ENCODE measurements around the gene PNMA5. TPM values are rescaled to one million over a fixed set of nuclear protein-coding genes. Genes with fewer than 3 reads are reported as not detected.

PNMA5 gene
- polyA plus RNA-seq, 3 donors: 0.06 to 2.1 TPM; not detected in 1

DNA sequence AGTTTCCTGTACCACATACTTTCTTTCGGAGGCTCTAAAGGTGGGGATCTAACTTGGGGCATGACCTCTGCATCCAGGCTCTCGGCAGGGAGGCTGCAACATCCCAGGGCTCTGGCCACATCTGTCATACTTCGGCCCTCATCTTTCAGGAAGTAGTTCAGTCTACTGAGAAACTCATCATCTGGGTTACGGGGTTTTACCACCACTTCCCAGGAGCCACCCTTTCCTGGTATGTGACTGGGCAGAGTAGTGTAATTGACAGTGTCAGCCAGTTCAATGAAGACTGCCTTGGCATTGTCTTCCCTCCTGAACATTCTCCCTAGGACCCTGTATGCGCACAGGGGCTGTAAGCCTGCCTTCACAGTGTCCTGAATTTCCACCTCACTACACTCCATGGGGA is 2.8 kb downstream of the PNMA5 start:
- intact Hi-C loops (cut with micrococcal nuclease): no loop called here

GRCh38 chrX:152989292-152989658 is 4.6 kb downstream of the PNMA5 start:
- Mint-ChIP-seq H3K27me3 (ENCODE audit: low read depth in 3 of 3) (peaks cover 0 to 6% (median 2%) of the 10 kb centered on the region in 3 donors), H3K27ac (peak overlapping the region; percentile 78 to 96 (median 86)), H3K9me3 (peaks cover 0 to 7% (median 0%) of the 10 kb centered on the region in 7 donors), H3K4me3 (peak overlapping the region; percentile 70 to 91), H3K4me1 (peaks cover 48% of the 10 kb centered on the region), H3K36me3 (no peaks in the 10 kb centered on the region)
- H3K9ac ChIP-seq (ENCODE audit: insufficient read depth, low read length, poor library complexity, severe bottlenecking): peak overlapping the region; percentile 60
- peak overlapping the region; percentile 47 for H2AFZ ChIP-seq (ENCODE audit: insufficient read depth, low read depth, low read length, poor library complexity, severe bottlenecking)
- WGBS (ENCODE audit: insufficient coverage): no CpG with 5 or more reads among the region's 8 CpGs
- peak overlapping the region; percentile 3 to 71 (median 26) for H3K4me3 ChIP-seq (replicated peaks in 1 of 3; ENCODE audit: low read depth in 2 of 3, low read length in 3 of 3)
- H3K27ac ChIP-seq (ENCODE audit: low read depth in 1 of 2, low read length in 2 of 2): peak overlapping the region; percentile 83 to 87
- H3K79me2 ChIP-seq (ENCODE audit: insufficient read depth, low read length): no peaks in the 10 kb centered on the region
- no peaks in the 10 kb centered on the region for H3K9me3 ChIP-seq (replicated peaks in 1 of 2; ENCODE audit: control insufficient read depth in 1 of 2, insufficient read depth in 1 of 2, low read length in 2 of 2)
- peak; percentile 3 to 17 (median 15) for DNase-seq
- no peak for TF ChIP-seq CTCF (IDR thresholded peaks at IDR 0.05)
- H4K20me1 ChIP-seq (ENCODE audit: insufficient read depth, low read length): no peaks in the 10 kb centered on the region
- peak overlapping the region; percentile 74 for H3K4me2 ChIP-seq (replicated peaks; ENCODE audit: extremely low read depth, low read length, poor library complexity, severe bottlenecking)
- intact Hi-C loops (cut with micrococcal nuclease): no loop called here
- H3K4me1 ChIP-seq (ENCODE audit: control insufficient read depth in 1 of 2, insufficient read depth in 2 of 2, low read length in 2 of 2): peaks cover 51% of the 10 kb centered on the region in 2 donors
- no peaks in the 10 kb centered on the region for H3K27me3 ChIP-seq (ENCODE audit: control insufficient read depth in 2 of 2, insufficient read depth in 2 of 2, low read length in 2 of 2)
- H3K36me3 ChIP-seq (replicated peaks in 1 of 2; ENCODE audit: control insufficient read depth in 1 of 2, insufficient read depth in 2 of 2, low read length in 2 of 2): no peaks in the 10 kb centered on the region

More for the DNA sequence above, 2.8 kb downstream of the PNMA5 start:
- Histone ChIP-seq H3K4me3 (replicated peaks in 1 of 3; ENCODE audit: low read depth in 2 of 3, low read length in 3 of 3) (peak overlapping the region in 1 of 3 experiments; percentile 1), H2AFZ (ENCODE audit: insufficient read depth, low read depth, low read length, poor library complexity, severe bottlenecking) (peak overlapping the region; percentile 43), H3K79me2 (ENCODE audit: insufficient read depth, low read length) (no peaks in the 10 kb centered on the region), H3K4me2 (replicated peaks; ENCODE audit: extremely low read depth, low read length, poor library complexity, severe bottlenecking) (peak overlapping the region; percentile 33), H3K4me1 (ENCODE audit: control insufficient read depth in 1 of 2, insufficient read depth in 2 of 2, low read length in 2 of 2) (peaks cover 51% of the 10 kb centered on the region in 2 donors), H3K9ac (ENCODE audit: insufficient read depth, low read length, poor library complexity, severe bottlenecking) (no peak overlapping the region), H3K36me3 (replicated peaks in 1 of 2; ENCODE audit: control insufficient read depth in 1 of 2, insufficient read depth in 2 of 2, low read length in 2 of 2) (no peaks in the 10 kb centered on the region), H3K27me3 (ENCODE audit: control insufficient read depth in 2 of 2, insufficient read depth in 2 of 2, low read length in 2 of 2) (no peaks in the 10 kb centered on the region), H4K20me1 (ENCODE audit: insufficient read depth, low read length) (no peaks in the 10 kb centered on the region), H3K9me3 (replicated peaks in 1 of 2; ENCODE audit: control insufficient read depth in 1 of 2, insufficient read depth in 1 of 2, low read length in 2 of 2) (no peaks in the 10 kb centered on the region), H3K27ac (ENCODE audit: low read depth in 1 of 2, low read length in 2 of 2) (peak overlapping the region; percentile 83 to 87)
- H3K4me1 Mint-ChIP-seq: peaks cover 48% of the 10 kb centered on the region
- H3K36me3 Mint-ChIP-seq: no peaks in the 10 kb centered on the region
- H3K4me3 Mint-ChIP-seq: peak overlapping the region in 1 of 2 donors; percentile 55
- peaks cover 0 to 7% (median 0%) of the 10 kb centered on the region in 7 donors for H3K9me3 Mint-ChIP-seq
- H3K27me3 Mint-ChIP-seq (ENCODE audit: low read depth in 3 of 3): peaks cover 0 to 6% (median 2%) of the 10 kb centered on the region in 3 donors
- peak; percentile 15 to 38 (median 17) for DNase-seq
- WGBS (ENCODE audit: insufficient coverage): 0% methylated on average over 1 of the region's 5 CpGs
- TF ChIP-seq CTCF (IDR thresholded peaks at IDR 0.05): no peak
- peak overlapping the region in 5 of 7 donors; percentile 63 to 91 (median 78) for H3K27ac Mint-ChIP-seq

Measured in CD14-positive monocyte (primary cell).